Panc1 (cell line): ENCODE results near the gene DIAPH3.

Source experiments
- POLR2AphosphoS5 ChIP-seq: IDR thresholded peaks from 2 replicates; pipeline ENCODE4 v1.6.1; 2012; ENCODE audit warnings: mild to moderate bottlenecking, low read depth, low read length, moderate library complexity
- SIN3A ChIP-seq: IDR thresholded peaks from 2 replicates; pipeline ENCODE4 v1.6.1; 2012; ENCODE audit warnings: low read depth, mild to moderate bottlenecking, low read length, moderate library complexity, borderline replicate concordance; ENCODE audit not compliant: insufficient read depth
- TCF7L2 ChIP-seq: IDR thresholded peaks from 2 replicates; pipeline ENCODE4 v1.6.1; 2011; ENCODE audit warnings: mild to moderate bottlenecking, low read depth, low read length, inconsistent platforms
- TF ChIP-seq, protein P1 (sequence below): fragments of 450-650 bp; IDR thresholded peaks from 2 replicates; pipeline ENCODE4 v1.5.1; 2017; ENCODE audit warnings: mild to moderate bottlenecking
- TF ChIP-seq, protein P2 (sequence below), 2 experiments: IDR thresholded peaks; 2 replicates each; pipeline ENCODE4 v1.6.1; 2011 to 2012; ENCODE audit warnings: low read depth in 2 of 2, control low read depth in 1 of 2, low read length in 1 of 2, mild to moderate bottlenecking in 1 of 2, moderate library complexity in 1 of 2; ENCODE audit not compliant: insufficient read depth in 1 of 2

DNA sequence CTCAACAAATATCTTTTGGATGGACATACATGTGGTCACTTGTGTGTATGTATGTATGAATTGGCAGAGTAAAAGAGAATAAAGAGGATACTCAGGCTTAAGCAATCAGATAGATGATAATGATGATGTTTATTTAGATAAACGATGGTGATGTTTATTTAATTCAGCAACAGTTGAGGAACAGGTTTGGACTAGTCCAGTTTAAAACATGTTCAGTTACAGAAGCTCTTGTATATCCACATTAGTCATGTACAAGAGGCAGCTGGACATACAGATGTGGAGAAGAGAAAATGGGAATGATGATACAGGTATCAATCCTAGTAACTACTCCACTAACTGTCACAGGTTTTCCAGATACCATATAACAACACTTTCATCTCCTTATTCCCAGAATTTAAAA is 232.1 kb downstream of the DIAPH3 start:
- no peak for TF ChIP-seq POLR2AphosphoS5
- TF ChIP-seq, protein P1, sequence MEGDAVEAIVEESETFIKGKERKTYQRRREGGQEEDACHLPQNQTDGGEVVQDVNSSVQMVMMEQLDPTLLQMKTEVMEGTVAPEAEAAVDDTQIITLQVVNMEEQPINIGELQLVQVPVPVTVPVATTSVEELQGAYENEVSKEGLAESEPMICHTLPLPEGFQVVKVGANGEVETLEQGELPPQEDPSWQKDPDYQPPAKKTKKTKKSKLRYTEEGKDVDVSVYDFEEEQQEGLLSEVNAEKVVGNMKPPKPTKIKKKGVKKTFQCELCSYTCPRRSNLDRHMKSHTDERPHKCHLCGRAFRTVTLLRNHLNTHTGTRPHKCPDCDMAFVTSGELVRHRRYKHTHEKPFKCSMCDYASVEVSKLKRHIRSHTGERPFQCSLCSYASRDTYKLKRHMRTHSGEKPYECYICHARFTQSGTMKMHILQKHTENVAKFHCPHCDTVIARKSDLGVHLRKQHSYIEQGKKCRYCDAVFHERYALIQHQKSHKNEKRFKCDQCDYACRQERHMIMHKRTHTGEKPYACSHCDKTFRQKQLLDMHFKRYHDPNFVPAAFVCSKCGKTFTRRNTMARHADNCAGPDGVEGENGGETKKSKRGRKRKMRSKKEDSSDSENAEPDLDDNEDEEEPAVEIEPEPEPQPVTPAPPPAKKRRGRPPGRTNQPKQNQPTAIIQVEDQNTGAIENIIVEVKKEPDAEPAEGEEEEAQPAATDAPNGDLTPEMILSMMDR: no peak
- TF ChIP-seq TCF7L2: no peak
- TF ChIP-seq SIN3A: no peak
- TF ChIP-seq, protein P2, sequence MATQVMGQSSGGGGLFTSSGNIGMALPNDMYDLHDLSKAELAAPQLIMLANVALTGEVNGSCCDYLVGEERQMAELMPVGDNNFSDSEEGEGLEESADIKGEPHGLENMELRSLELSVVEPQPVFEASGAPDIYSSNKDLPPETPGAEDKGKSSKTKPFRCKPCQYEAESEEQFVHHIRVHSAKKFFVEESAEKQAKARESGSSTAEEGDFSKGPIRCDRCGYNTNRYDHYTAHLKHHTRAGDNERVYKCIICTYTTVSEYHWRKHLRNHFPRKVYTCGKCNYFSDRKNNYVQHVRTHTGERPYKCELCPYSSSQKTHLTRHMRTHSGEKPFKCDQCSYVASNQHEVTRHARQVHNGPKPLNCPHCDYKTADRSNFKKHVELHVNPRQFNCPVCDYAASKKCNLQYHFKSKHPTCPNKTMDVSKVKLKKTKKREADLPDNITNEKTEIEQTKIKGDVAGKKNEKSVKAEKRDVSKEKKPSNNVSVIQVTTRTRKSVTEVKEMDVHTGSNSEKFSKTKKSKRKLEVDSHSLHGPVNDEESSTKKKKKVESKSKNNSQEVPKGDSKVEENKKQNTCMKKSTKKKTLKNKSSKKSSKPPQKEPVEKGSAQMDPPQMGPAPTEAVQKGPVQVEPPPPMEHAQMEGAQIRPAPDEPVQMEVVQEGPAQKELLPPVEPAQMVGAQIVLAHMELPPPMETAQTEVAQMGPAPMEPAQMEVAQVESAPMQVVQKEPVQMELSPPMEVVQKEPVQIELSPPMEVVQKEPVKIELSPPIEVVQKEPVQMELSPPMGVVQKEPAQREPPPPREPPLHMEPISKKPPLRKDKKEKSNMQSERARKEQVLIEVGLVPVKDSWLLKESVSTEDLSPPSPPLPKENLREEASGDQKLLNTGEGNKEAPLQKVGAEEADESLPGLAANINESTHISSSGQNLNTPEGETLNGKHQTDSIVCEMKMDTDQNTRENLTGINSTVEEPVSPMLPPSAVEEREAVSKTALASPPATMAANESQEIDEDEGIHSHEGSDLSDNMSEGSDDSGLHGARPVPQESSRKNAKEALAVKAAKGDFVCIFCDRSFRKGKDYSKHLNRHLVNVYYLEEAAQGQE (IDR thresholded peaks at IDR 0.05; ENCODE audit: insufficient read depth in 1 of 2, low read depth in 2 of 2, low read length in 1 of 2): no peak
